ENCODE data around the gene GHRHR. TPM values are rescaled to one million over a fixed set of nuclear protein-coding genes. Genes with fewer than 3 reads are reported as not detected.

GHRHR gene
- total RNA-seq, 4 donors from 2014 or later = not detected

DNA sequence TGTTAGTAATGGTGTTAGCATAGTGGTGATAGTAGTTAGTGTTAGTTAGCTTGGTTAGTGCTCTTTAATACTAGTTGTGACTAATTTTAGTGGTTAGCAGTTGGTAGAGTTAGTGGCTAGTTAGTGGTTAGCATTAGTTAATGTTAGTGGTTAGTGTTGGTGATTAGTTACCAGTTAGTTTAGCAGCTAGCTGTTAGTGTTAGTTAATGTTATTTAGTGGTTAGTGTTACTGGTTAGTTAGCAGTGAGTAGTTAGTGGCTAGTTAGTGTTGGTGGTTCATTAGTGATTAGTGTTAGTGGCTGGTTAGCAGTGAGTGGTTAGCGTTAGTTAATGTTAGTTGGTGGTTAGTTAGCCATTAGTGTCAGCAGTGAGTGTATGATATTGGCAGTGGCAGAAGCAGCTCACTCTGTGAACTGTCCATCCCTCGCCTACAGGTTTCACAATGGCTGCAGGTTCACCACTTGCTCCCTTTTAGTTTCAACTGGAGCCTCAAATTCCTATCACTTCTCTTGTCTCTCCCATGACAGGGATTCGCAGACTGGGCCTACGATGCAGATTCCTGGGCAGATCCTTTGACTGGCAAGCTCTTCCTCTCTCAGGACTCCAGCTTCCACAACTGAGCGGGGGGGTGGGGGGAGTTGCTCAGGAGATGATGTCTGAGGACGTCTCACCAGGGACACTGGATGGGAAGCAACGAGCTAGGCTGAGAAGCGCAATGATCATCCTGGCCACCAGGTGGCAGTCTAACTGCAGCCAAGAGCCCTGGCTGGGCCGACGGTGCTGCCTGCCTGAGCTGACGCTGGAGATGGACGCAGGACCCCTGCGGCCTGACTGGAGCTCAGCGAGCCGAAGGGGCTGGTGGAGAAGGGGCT lies 19.5 kb downstream of the GHRHR start:
- Histone ChIP-seq H3K4me3 (no peak overlapping the region), H3K27ac (no peak overlapping the region), H3K9me3 (no peaks in the 10 kb centered on the region), H3K4me1 (peaks cover 0 to 4% of the 10 kb centered on the region in 2 donors), H3K27me3 (no peaks in the 10 kb centered on the region), H3K36me3 (no peaks in the 10 kb centered on the region)
- TF ChIP-seq POLR2A (IDR thresholded peaks at IDR 0.05) = peak in 1 of 2 donors; percentile 16
- TF ChIP-seq, protein P1, sequence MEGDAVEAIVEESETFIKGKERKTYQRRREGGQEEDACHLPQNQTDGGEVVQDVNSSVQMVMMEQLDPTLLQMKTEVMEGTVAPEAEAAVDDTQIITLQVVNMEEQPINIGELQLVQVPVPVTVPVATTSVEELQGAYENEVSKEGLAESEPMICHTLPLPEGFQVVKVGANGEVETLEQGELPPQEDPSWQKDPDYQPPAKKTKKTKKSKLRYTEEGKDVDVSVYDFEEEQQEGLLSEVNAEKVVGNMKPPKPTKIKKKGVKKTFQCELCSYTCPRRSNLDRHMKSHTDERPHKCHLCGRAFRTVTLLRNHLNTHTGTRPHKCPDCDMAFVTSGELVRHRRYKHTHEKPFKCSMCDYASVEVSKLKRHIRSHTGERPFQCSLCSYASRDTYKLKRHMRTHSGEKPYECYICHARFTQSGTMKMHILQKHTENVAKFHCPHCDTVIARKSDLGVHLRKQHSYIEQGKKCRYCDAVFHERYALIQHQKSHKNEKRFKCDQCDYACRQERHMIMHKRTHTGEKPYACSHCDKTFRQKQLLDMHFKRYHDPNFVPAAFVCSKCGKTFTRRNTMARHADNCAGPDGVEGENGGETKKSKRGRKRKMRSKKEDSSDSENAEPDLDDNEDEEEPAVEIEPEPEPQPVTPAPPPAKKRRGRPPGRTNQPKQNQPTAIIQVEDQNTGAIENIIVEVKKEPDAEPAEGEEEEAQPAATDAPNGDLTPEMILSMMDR (IDR thresholded peaks at IDR 0.05) = peak; percentile 87 to 94 (median 89)
- intact Hi-C loops (cut with DNase I; ENCODE audit: low total_unique reads) = loop anchor here (10.0 kb wide), 1 partner anchor 142 kb away; no protein-coding TSS in a partner anchor
- peak; percentile 75 to 88 for DNase-seq

DNA sequence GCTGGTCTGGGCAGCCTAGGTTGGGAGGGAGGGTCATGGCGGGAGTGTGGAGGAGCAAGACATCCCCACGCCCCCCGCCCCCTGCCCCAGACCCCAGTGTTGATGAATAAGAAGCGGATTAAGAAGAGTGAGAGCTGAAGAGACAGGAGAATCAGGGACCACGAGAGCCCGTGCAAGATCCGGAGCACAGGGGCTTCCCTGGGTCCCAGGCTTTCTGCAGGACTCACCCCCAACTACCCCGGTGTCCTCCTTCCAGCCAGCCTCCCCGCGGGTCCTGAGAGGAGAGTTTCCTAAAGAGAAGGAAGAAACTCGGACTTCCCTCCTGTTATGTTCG lies 20.1 kb downstream of the GHRHR start:
- Histone ChIP-seq H3K9me3 (no peaks in the 10 kb centered on the region), H3K4me3 (no peak overlapping the region), H3K27ac (no peak overlapping the region), H3K36me3 (no peaks in the 10 kb centered on the region), H3K27me3 (no peaks in the 10 kb centered on the region), H3K4me1 (peaks cover 0 to 4% of the 10 kb centered on the region in 2 donors)
- no peak for DNase-seq
- intact Hi-C loops (cut with DNase I; ENCODE audit: low total_unique reads) = loop anchor here (10.0 kb wide), 1 partner anchor 141 kb away; no protein-coding TSS in a partner anchor
- TF ChIP-seq POLR2A (IDR thresholded peaks at IDR 0.05) = no peak
- TF ChIP-seq, protein P1 (IDR thresholded peaks at IDR 0.05) = no peak

DNA sequence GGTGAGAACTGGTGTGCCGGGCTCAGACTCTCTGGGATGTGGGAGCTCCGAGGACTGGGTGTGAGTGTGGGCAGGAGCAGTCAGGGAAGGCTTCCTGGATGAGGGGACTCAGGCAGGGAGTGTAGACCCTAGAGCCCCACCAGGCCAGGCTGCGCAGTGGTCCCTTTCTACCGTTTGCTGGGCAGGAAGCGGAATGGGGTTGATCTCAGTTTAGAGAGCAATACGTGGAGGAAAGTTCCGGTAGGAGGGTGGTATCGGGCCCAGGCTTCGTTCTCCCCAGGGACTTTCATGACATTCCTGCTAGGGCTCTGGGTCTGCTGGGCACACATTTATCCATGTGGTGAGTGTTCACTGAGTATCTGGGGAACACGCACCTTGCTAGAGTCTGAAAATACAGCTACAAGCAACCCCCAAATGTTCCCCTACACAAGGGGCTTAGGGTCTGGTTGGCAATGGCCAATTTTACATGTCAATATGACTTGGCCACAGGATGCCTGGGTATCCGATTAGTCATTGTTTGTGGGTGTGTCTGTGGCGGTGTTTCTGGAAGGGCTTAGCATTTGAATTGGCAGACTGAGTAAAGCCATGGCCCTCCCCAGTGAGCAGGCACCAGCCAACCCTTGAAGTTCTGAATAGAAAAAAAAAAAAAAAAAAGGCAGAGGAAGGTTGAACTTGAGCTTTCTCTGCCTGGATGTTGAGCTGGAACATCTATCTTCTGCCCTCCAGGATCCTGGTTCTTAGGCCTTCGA lies 20.8 kb downstream of the GHRHR start:
- H3K4me3 ChIP-seq = no peak overlapping the region

DNA sequence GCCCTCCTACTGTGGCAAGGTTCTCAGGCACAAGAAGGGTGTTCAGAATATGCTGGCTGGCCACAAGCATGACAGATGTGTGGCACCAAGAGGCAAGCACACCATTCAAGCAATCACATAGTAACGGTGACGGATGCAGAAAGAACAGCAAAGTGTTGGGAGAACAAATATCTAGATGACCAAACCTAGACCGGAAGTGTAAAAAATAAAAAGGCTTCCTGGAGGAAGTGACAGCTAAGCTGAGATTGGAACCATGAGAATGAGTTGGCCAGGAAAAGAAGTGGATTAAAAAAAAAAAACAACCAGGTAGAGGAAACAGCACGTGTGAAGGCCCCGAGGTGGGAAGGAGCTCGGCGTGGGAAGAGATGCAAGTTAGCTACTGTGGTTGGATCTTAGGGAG lies 22.0 kb downstream of the GHRHR start:
- no peaks in the 10 kb centered on the region for H3K27me3 ChIP-seq
- intact Hi-C loops (cut with DNase I; ENCODE audit: low total_unique reads) = loop anchor here (10.0 kb wide), 1 partner anchor 139 kb away; no protein-coding TSS in a partner anchor
- no peak for TF ChIP-seq POLR2A (IDR thresholded peaks at IDR 0.05)
- TF ChIP-seq, protein P1 (IDR thresholded peaks at IDR 0.05) = no peak

More for the DNA sequence above, 20.8 kb downstream of the GHRHR start:
- TF ChIP-seq, protein P1 (IDR thresholded peaks at IDR 0.05) = no peak
- TF ChIP-seq POLR2A (IDR thresholded peaks at IDR 0.05) = no peak
- Histone ChIP-seq H3K36me3 (no peaks in the 10 kb centered on the region), H3K27me3 (no peaks in the 10 kb centered on the region), H3K27ac (no peak overlapping the region), H3K9me3 (no peaks in the 10 kb centered on the region), H3K4me1 (peaks cover 0 to 4% of the 10 kb centered on the region in 2 donors)
- intact Hi-C loops (cut with DNase I; ENCODE audit: low total_unique reads) = loop anchor here (10.0 kb wide), 1 partner anchor 140 kb away; no protein-coding TSS in a partner anchor
- DNase-seq = no peak

More for the DNA sequence above, 22.0 kb downstream of the GHRHR start:
- DNase-seq = no peak
- no peaks in the 10 kb centered on the region for H3K36me3 ChIP-seq
- H3K9me3 ChIP-seq = no peaks in the 10 kb centered on the region
- peaks cover 0 to 4% of the 10 kb centered on the region in 2 donors for H3K4me1 ChIP-seq
- H3K27ac ChIP-seq = no peak overlapping the region
- no peak overlapping the region for H3K4me3 ChIP-seq

All from uterus (tissue), 4 donors.